C4-2B (cell line): ENCODE measurements around the gene UNCX.

Source experiments
- ZFX ChIP-seq: fragments of 450-650 bp; IDR thresholded peaks from 2 replicates; pipeline ENCODE4 v1.6.1; 2017
- TF ChIP-seq, protein P1 (sequence below): fragments of 450-650 bp; conservative IDR thresholded peaks from 2 replicates; pipeline ENCODE4 v1.5.1; 2017; ENCODE audit warnings: mild to moderate bottlenecking

DNA sequence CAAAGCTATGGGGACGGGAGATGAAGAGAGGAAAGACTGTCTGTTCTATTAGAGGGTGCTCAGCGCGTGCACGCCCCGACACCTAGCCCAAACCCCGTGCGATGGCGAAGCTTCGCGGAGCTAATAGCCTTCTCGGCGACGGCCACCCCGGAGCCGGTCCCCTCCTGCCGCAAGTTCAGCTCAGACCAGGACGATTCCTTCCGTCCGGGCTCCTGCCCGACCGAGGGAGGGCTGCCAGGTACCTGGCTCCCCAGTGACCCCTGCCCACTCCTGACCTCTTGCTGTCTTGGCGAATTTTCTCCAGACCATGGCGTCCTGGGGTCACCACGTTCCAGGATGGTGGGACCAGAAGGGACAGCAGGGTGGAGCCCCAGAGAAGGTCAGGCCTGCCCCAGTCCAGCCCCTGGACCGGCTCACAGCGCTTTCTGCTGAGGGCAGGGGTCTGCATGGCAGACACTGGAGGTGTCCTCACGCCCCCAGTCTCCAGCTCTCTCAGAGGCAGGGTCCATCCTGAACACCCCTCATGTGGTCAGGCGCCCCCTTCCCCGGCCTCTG is 36.7 kb downstream of the UNCX start:
- TF ChIP-seq, protein P1, sequence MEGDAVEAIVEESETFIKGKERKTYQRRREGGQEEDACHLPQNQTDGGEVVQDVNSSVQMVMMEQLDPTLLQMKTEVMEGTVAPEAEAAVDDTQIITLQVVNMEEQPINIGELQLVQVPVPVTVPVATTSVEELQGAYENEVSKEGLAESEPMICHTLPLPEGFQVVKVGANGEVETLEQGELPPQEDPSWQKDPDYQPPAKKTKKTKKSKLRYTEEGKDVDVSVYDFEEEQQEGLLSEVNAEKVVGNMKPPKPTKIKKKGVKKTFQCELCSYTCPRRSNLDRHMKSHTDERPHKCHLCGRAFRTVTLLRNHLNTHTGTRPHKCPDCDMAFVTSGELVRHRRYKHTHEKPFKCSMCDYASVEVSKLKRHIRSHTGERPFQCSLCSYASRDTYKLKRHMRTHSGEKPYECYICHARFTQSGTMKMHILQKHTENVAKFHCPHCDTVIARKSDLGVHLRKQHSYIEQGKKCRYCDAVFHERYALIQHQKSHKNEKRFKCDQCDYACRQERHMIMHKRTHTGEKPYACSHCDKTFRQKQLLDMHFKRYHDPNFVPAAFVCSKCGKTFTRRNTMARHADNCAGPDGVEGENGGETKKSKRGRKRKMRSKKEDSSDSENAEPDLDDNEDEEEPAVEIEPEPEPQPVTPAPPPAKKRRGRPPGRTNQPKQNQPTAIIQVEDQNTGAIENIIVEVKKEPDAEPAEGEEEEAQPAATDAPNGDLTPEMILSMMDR: no peak
- no peak for TF ChIP-seq ZFX
